Measurements from ENCODE around the gene PLCB1.
"Not testable (repeated sequence)": the region's sequence is repeated elsewhere in the genome, so short reads cannot be mapped to it uniquely, and the experiment has no call there.

PLCB1 gene

GRCh38 chr20:8809107-8809953 is 677.3 kb downstream of the PLCB1 start:
- no peak for DNase-seq
- TF ChIP-seq GATA1 (IDR thresholded peaks at IDR 0.05; ENCODE audit: low read depth, low read length) (no peak), POLR2A (IDR thresholded peaks at IDR 0.05; ENCODE audit: low read length) (no peak)

DNA sequence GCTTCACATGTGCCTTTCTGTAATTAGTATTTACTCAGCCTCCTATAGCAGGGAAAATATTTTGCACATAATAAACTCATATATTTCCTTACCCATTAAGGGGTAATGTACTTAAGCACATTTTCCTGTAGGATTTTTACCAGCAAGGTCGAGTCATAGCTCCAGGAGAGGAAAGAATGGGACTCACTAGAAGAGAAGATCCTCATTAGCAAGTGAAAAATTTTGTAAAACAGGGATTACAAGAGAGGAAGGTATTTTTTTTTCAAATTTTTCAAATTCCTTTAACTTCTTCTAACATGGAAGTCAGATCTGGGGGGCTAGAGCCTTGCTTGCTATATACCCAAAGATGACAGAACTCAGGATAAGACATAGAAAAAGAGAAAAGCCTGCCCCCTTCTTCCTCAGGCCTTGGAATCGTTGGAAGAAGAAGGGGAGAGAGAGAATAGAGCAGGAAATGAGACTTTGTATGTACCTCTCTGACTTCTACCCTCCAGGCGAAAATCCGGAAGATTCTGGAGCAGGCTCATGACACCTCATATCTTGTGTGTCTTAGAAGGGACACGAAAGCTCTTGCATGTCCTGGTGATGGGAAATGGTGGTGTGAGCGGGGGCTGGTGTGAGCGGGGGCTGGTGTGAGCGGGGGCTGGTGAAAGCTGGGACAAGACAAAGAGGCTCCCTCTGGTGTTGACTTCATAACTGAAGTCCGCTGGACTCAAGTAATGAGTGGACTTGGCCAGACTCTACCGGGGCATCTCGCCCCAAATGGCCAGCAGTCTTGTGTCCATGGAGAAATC is 679.9 kb downstream of the PLCB1 start:
- no peak for DNase-seq
- TF ChIP-seq GATA1 (IDR thresholded peaks at IDR 0.05; ENCODE audit: low read depth, low read length) (no peak), POLR2A (IDR thresholded peaks at IDR 0.05; ENCODE audit: low read length) (no peak)

DNA sequence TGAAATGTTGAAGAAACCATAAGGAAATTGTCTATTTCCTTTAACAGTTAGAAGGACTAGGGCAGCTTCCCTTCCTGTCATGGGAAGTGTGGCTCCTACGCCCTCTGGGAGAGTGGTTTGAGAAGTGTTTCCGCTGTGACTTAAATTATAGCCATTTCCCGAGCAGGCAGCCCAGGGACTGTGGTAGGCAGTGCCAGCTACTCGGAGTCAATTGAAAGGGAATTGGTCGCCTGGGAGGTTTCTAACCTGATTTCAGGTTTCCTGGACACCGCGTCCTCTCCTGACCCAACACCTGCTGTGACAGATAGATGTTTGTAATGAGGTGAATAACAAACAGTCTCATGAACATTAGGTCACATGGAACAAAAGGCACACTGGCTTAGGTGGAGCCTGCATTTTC is 680.8 kb downstream of the PLCB1 start:
- DNase-seq = no peak

GRCh38 chr20:8815208-8815607 is 683.1 kb downstream of the PLCB1 start:
- no peak for DNase-seq
- TF ChIP-seq GATA1 (IDR thresholded peaks at IDR 0.05; ENCODE audit: low read depth, low read length) (no peak), POLR2A (IDR thresholded peaks at IDR 0.05; ENCODE audit: low read length) (no peak)

More for the DNA sequence above, 680.8 kb downstream of the PLCB1 start:
- TF ChIP-seq POLR2A (IDR thresholded peaks at IDR 0.05; ENCODE audit: low read length) = no peak
- TF ChIP-seq GATA1 (IDR thresholded peaks at IDR 0.05; ENCODE audit: low read depth, low read length) = no peak

DNA sequence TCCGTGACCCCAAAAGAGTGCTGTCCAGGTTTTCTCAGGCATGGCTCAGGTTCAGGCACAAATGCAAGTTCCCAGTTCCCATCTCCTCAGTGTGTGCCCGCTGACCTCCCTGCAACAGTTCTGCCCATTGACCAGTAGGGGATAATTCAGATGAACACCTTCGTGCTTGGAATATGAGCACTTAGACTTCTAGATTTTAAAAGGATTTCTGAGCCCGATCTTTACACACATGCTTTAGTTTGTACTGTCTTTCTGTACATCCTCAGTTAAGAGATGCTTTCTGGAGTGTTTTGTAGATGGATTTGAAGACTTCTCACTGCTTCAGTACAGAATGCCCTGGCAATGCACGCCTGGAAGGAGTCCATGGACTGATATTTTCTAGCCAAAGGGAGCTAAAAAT is 697.2 kb downstream of the PLCB1 start:
- DNase-seq = no peak
- TF ChIP-seq GATA1 (IDR thresholded peaks at IDR 0.05; ENCODE audit: low read depth, low read length) (no peak), POLR2A (IDR thresholded peaks at IDR 0.05; ENCODE audit: low read length) (no peak)

- not testable (repeated sequence) for DNase-seq
Observed at GRCh38 chr20:8834294-8834693, 702.2 kb downstream of the PLCB1 start.

- TF ChIP-seq GATA1 (IDR thresholded peaks at IDR 0.05; ENCODE audit: low read depth, low read length) (no peak), POLR2A (IDR thresholded peaks at IDR 0.05; ENCODE audit: low read length) (no peak)
- no peak for DNase-seq
Observed at GRCh38 chr20:8834851-8835250, 702.8 kb downstream of the PLCB1 start.

GRCh38 chr20:8837396-8837795 is 705.3 kb downstream of the PLCB1 start:
- TF ChIP-seq GATA1 (IDR thresholded peaks at IDR 0.05; ENCODE audit: low read depth, low read length) (no peak), POLR2A (IDR thresholded peaks at IDR 0.05; ENCODE audit: low read length) (no peak)
- DNase-seq = no peak

DNA sequence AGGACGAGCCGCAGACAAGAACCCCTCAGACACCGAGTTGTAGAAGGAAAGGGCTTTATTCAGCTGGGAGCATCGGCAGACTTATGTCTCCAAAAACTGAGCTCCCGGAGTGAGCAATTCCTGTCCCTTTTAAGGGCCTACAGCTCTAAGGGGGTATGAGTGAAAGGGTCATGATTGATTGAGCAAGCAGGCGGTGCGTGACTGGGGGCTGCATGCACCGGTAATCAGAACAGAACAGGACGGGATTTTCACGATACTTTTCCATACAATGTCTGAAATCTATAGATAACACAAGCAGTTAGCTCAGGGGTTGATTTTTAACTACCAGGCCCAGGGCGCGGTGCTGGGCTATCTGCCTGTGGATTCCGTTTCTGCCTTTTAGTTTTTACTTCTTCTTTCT is 710.5 kb downstream of the PLCB1 start:
- peak in 1 of 2 experiments; percentile 2 for DNase-seq
- TF ChIP-seq GATA1 (IDR thresholded peaks at IDR 0.05; ENCODE audit: low read depth, low read length) (no peak), POLR2A (IDR thresholded peaks at IDR 0.05; ENCODE audit: low read length) (no peak)

DNA sequence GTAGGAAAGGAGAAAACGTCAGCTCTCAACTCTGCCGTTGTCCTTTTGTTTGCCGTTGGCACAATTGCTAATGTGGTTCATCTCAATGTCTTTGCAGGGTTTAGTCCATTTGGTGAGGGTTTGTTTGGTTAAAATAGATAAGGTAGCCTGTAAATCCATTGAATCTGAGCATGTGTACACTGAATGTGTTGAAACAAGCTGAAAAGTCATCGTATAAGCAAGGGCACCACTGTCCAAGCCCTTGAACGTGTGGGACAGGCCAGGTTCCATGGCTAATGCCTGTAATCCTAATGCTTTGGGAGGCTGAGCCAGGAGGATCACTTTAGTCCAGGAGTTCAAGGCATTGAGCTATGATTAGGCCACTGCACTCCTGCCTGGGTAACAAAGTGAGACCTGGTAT is 712.1 kb downstream of the PLCB1 start:
- TF ChIP-seq GATA1 (IDR thresholded peaks at IDR 0.05; ENCODE audit: low read depth, low read length) (no peak), POLR2A (IDR thresholded peaks at IDR 0.05; ENCODE audit: low read length) (no peak)
- no peak for DNase-seq

DNA sequence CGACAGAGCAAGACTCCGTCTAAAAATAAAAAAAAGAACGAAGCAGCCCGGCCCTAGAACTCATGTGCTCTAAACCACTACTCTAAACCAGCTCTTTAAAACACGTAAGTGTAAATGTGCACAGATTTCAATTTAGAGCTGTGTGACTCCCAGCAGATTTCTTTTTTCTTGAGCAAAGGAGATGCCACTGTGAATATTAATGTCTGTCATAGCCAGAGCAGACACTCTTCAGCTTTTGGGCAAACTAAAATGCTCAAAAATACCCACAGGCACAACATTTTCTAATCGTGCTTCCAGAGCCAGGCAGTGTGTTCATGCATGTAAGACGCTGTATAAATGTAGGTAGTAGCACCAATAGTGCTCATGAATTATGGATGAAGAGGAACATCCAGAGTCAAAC is 717.9 kb downstream of the PLCB1 start:
- no peak for DNase-seq
- TF ChIP-seq GATA1 (IDR thresholded peaks at IDR 0.05; ENCODE audit: low read depth, low read length) (no peak), POLR2A (IDR thresholded peaks at IDR 0.05; ENCODE audit: low read length) (no peak)

DNA sequence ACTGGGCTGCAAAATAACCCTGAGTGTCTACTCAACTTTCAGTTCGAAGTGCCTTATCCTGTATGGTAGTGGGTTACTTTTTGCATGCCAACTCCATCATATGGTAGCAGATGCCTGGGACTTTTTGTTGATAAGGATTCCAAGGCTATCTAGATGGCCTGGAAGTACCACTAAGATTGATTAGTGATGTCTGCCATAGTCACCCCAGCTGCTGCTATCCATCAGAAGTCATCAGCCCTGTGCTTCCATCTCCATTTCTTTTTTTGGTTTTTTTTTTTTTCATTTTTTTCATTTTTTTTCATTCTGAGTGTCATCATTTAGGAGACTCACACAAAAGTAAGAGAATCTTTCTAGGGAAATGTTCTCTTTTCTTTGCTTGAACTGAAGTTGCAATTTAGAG is 719.4 kb downstream of the PLCB1 start:
- no peak for DNase-seq
- no peak for TF ChIP-seq POLR2A (IDR thresholded peaks at IDR 0.05; ENCODE audit: low read length)
- no peak for TF ChIP-seq GATA1 (IDR thresholded peaks at IDR 0.05; ENCODE audit: low read depth, low read length)

- DNase-seq = not testable (repeated sequence)
Observed at GRCh38 chr20:8851919-8852318, 719.9 kb downstream of the PLCB1 start.

GRCh38 chr20:8853211-8853610 is 721.1 kb downstream of the PLCB1 start:
- DNase-seq = not testable (repeated sequence)

GRCh38 chr20:8853805-8854338 is 721.8 kb downstream of the PLCB1 start:
- TF ChIP-seq POLR2A (IDR thresholded peaks at IDR 0.05; ENCODE audit: low read length) = no peak
- no peak for TF ChIP-seq GATA1 (IDR thresholded peaks at IDR 0.05; ENCODE audit: low read depth, low read length)
- peak; percentile 36 to 59 for DNase-seq
